IgD-negative memory B cell (primary cell): ENCODE measurements around the gene ST13. TPM values are rescaled to one million over a fixed set of nuclear protein-coding genes. Genes with fewer than 3 reads are reported as not detected.
"Not testable (repeated sequence)": the region's sequence is repeated elsewhere in the genome, so short reads cannot be mapped to it uniquely, and the experiment has no call there.

Source experiments
- H3K27ac Mint-ChIP-seq, 3 donors: one replicate each; pipeline ENCODE4 v1.8.0; 2020 to 2022; ENCODE audit warnings: mild to moderate bottlenecking in 3 of 3, mixed read lengths in 3 of 3, moderate library complexity in 1 of 3
- H3K27me3 Mint-ChIP-seq: one replicate; pipeline ENCODE4 v1.8.0; 2021; ENCODE audit warnings: mixed read lengths
- H3K36me3 Mint-ChIP-seq: one replicate; pipeline ENCODE4 v1.8.0; 2020; ENCODE audit warnings: mild to moderate bottlenecking, mixed read lengths
- H3K4me1 Mint-ChIP-seq, 3 donors: one replicate each; pipeline ENCODE4 v1.8.0; 2020 to 2022; ENCODE audit warnings: mixed read lengths in 3 of 3, mild to moderate bottlenecking in 1 of 3
- H3K4me3 Mint-ChIP-seq, 4 donors: one replicate each; pipeline ENCODE4 v1.8.0; 2020 to 2022; ENCODE audit warnings: mild to moderate bottlenecking in 4 of 4, mixed read lengths in 4 of 4, moderate library complexity in 3 of 4
- H3K9me3 Mint-ChIP-seq, 3 donors: one replicate each; pipeline ENCODE4 v1.8.0; 2020 to 2021; ENCODE audit warnings: mixed read lengths in 3 of 3, mild to moderate bottlenecking in 1 of 3
- polyA plus RNA-seq: library from polyadenylated mRNA; unstranded; fragments of 300-500 nt; fragmentation: Illumina TruSeq; gene quantifications from one replicate; pipeline ENCODE4 v1.2.3, GENCODE V29; 2021

Gene ST13
- polyA plus RNA-seq, 1 donor from 2014 or later: 211 TPM

DNA sequence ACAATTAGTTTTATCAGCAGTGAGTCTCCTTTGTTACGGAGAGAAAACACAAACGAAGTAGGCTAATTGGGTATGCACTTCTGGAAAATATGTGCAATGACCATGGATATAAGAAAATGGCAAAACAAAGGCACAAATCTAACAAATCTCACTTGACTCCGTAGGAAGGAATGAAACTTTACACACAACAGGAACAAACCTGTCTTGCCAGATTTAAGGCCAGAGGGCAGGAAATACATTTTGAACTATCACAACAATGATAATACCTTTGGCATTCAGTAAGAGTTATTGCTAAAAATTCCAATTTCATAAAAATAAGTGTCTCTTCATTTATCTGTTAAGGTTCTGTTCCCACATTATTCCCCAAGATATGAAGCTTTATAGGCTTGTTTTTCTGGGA is 73.9 kb downstream of the ST13 start:
- Mint-ChIP-seq H3K36me3 (peaks cover 7% of the 10 kb centered on the region), H3K9me3 (no peaks in the 10 kb centered on the region), H3K27ac (no peak overlapping the region), H3K4me1 (peaks cover 0 to 2% (median 0%) of the 10 kb centered on the region in 3 donors), H3K4me3 (no peak overlapping the region), H3K27me3 (no peaks in the 10 kb centered on the region)

DNA sequence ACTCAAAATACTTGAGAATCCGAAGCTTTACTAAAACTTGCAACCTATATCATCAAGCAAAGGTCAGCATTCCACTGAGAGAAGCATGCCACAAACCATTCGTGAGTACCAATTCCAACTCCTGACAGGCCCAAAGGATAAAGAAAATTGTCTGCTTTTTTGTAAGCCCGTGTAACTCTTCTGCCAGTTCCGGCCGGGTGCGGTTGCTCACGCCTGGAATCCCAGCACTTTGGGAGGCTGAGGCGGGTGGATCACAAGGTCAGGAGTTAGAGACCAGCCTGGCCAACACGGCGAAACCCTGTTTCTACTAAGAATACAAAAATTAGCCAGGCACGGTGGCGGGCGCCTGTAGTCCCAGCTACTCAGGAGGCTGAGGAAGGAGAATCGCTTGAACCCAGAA is 74.7 kb downstream of the ST13 start:
- H3K27me3 Mint-ChIP-seq, H3K27ac Mint-ChIP-seq, H3K4me1 Mint-ChIP-seq, H3K9me3 Mint-ChIP-seq, H3K36me3 Mint-ChIP-seq, H3K4me3 Mint-ChIP-seq: not testable (repeated sequence)

Other genes with a start within 250 kb of the ST13 start
- gene MRTFA, start 219.9 kb downstream of the ST13 start, polyA plus RNA-seq: 17.2 TPM
- gene MCHR1, start 177.2 kb downstream of the ST13 start, polyA plus RNA-seq: not detected
- 19.1 TPM for gene SLC25A17, start 37.3 kb downstream of the ST13 start, polyA plus RNA-seq
- gene XPNPEP3, start 509 bp upstream of the ST13 start, polyA plus RNA-seq: 11.9 TPM
- gene DNAJB7, start 5.5 kb upstream of the ST13 start, polyA plus RNA-seq: 0.09 TPM
- gene RBX1, start 94.7 kb upstream of the ST13 start, polyA plus RNA-seq: 150 TPM
- 26.0 TPM for gene EP300, start 236.0 kb upstream of the ST13 start, polyA plus RNA-seq